GM21576 (cell line): ENCODE measurements around the gene COL2A1.

Source experiments
- ATAC-seq: cut with Tn5 transposase; IDR thresholded peaks from one replicate; pipeline ENCODE4 v1.9.1; 2021; ENCODE audit warnings: mild to moderate bottlenecking, moderate library complexity; ENCODE audit not compliant: unreplicated experiment

The COL2A1 gene

DNA sequence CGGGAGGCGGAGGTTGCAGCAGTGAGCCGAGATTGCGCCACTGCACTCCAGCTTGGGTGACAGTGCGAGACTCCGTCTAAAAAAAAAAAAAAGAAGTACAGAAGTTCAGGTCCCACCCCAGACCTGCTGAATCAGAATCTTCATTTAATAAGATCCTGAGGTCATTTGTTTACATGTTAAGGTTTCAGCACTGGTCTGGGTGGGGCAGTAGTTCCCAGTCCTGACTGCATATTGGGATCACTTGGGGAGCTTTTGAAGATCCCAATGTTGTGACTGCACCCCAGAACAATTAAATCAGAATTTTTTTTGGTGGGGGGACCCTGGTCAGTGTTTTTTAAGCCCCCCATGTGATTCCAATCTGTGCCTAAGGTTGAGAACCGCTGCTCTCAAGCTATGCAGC lies 11.7 kb upstream of the COL2A1 start:
- no peak for ATAC-seq

DNA sequence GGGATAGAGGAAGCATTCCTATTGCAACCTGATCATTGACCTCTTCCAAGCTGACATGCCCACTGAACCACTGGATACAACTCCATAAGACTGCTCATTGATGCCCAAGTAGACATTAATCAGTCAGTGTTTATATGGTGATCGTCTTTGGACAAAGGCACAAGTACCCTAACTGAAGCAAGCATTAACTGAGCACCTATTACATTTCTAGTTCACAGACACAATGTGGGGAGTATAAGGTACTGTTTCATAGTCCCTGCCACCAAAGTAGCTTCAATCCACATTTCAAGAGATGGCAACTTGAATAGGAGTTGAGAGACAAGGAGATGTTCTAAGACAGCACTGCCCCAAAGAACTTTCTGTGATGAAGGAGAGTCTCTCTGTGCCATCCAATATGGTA lies 10.9 kb upstream of the COL2A1 start:
- no peak for ATAC-seq

DNA sequence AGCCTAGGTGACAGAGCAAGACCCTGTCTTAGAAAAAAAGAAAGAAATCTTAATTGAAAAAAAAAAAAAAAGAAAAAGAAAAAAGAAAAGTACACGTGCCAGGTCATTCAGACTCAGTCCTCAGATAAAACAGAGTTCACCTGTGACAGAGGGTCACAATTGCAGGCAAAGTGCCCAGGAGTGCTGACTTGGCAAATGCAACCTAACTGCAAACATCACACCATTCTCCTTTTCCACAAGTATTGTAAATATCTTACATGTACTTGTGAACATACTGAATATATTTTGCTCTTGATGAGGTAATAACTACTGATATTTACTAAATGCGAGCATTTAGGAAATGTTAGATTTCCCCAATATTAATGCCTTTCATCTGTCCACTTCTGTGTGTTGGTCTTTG lies 9.0 kb upstream of the COL2A1 start:
- ATAC-seq: no peak

DNA sequence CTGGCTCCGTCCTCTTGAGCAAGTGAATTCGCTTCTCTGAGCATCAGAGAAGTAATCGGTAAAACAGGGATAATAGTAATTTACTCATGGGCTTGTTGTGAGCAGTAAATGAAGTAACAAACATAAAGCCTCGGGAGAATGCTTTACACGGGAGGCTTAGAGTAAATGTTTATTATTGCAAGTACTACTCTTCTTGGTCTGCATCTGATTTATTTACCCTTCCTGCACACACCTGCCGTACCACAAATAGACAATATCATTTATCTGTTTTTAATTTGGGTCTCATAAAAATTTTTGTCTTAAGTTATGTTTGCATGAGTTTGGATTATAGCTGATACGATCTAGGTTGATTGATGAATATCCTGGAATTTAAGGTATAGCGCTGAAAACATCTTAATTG lies 7.8 kb upstream of the COL2A1 start:
- no peak for ATAC-seq

DNA sequence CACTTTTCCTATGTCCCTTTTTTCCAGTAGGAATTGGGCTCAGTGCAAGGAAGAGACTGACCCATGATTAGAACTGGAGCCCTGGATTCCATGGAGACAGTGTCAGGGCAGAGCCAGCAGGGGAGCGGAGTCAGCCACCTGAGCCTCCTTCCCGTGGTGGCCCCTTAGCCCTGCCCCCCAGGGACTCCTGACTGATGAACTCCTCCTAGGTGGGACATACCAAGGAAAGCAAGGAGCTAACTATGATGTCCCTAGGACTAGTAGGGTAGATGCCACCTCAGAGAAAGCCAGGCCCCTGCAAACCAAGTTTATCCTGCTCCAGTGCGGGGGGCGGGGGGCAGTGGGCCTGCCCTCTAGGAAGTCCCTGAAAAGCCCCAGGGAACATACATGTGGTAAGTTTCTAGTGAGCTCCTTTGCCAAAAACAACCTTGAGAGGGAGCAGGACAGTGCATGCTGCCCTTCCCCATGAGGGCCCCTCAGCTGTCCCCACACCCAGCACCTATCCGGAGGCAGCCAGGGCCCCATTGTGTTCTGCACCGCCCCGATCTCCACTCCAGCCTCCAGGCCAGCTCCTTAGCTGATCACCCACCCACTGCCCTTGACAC lies 6.2 kb upstream of the COL2A1 start:
- no peak for ATAC-seq

DNA sequence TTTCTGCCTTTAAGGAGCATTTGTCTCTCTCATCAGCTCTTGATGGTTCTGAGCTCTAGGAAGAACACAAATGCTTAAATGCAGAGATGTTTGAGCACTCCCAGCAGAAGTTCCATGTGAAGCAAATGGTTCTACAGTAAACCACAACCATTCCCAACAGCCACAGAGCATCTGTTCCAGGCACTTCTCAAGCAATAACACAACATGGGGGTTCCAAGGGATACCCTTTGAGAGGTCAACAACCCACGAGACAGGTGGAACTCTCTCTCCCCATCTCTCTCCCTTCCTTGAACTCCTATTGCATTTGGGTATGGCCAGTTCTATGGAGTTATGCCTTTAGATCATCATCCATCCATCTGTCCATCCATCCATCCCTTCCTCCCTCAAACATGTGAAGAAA lies 5.2 kb upstream of the COL2A1 start:
- no peak for ATAC-seq

DNA sequence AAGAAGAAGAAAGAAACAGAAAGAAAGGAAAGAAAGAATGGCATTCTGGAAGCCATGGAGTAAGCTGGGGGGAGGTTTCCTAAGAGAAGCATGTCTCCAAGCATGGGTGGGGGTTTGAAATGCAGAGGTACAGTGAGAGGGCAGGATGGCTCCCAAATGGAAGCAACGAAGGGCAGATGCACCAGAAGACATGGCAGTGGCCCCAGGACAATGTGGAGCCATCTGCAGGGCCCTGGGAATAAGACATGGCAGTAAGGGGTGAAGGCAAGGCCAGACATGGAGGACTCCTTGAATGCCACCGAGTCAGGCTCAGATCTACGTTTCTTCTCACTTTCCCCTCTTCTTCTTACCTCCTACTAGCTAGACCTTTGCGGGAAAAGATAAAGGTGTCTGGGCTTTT lies 4.7 kb upstream of the COL2A1 start:
- ATAC-seq: no peak

DNA sequence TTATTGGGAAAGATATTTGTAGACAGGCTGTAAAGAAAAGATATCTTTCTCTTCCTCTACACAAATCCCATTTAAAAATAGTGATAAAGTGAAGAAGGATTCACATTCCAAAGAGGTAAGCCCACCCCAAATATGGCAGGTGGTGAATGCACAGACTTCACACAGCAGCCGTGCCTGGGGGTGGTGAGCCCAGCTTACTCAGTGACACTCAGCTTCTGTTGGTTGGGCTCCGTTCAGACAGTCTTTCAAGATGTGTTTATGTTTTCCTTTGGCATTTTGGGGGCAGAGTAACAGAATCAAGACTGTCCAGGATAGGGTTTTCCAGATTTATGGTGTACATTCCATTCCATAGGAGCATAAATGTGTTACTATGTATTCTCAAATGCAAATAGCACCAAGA lies 4.1 kb upstream of the COL2A1 start:
- no peak for ATAC-seq

DNA sequence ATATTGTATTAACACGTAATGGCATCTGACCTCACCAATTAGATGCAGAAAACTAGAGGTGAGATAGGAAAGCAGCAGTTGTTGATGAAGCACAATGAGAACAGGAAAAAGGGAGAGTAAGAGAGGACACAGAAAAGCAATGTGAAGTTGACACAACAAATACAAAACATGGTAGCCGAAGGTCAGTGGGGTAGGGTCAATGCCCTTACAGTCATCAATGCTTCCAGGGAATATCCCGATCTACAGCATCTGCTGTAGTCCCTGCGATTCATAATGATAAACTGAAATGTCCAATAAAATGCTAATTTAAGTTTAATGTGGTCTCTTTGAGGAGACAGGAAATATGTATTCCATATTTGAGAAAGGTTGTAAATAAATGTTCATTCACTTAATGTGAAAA lies 2.9 kb upstream of the COL2A1 start:
- no peak for ATAC-seq

DNA sequence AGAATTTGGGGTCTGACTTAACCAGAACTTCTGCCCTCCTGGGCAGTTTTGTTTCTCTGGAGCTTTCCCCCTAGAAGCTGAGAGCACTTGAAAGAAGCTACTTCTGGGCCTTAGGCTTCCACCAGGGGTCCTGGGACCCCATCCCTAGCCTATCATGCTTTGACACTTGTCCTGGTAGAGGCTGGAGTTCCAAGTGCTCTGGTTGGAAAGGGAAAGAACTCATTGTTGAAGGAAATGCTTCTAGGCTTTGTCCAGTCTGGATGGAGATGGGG lies 1.4 kb upstream of the COL2A1 start:
- no peak for ATAC-seq

DNA sequence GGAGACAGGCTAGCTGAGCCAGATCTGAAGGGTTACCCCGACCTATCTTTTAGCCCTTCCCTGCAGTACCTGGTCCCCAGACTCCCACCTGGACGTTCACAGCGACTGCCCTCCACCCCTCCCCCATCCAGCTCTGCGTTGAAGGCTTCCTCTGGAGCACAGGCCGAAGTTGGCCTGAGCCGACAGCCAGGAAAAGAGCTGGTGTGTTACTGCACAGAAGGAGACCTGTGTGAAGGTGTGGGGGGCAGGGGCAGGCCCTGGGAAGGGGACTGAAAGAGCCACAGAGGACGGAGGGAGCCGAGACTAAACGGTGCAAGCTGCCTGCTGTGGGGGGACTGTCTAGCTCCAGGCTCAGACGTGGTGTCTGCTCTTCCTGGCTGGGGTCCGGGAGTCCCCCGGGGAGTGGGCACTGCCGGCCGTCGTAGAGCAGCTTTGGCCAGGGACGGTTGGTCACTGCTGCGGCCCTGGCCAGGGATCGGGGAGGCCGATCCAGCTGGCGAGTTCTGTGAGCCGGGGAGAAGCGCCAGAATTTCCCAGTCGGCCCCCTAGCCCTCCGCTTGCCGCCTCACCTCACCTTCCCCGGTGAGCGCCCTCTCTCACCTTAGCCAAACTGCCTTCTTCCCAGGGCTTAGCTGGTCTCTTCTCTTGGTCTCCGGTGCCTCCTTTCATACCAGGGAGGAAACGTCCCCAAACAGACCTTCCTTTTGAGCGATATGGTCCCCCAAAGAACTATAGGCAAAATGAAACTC lies 899 bp upstream of the COL2A1 start:
- ATAC-seq: no peak

DNA sequence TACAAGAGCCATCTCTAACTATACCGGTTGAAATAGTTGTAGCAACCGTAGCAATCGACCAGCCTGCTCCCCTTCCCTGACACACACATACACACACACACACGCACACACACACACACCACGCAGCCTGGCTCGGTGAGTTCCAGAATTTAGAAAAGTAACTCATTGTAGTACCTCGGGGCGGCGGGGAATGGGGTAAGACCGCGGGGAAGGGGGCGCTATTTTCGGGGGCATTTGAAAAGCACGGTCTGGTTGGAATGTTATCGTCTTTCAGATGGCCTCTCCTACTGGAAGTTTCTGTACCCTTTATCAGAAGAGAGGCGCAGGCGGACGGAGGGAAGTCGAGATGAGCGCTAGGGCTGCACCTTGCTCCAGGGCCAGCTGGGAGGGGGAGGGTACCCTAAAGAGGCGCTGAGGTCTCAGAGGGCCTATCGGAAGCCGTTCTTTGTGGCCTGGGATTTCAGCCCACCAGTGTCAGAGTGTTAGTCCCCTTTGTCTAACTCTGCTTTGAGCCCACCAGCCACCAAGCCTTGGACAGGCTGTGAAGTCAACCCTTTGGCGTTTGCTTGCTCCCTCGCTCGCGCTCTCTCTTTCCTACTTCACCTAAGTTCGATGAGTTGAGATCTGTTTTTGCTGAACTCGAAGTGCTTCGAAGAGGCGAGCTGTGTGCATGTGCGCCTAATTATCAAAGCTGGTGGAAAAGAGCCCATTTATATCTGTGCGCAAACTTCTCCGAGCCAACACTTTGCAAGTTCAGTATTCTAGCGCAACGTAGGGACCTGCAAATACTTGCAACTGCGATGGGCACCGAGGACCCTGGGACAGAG lies 837 bp downstream of the COL2A1 start:
- ATAC-seq: no peak

DNA sequence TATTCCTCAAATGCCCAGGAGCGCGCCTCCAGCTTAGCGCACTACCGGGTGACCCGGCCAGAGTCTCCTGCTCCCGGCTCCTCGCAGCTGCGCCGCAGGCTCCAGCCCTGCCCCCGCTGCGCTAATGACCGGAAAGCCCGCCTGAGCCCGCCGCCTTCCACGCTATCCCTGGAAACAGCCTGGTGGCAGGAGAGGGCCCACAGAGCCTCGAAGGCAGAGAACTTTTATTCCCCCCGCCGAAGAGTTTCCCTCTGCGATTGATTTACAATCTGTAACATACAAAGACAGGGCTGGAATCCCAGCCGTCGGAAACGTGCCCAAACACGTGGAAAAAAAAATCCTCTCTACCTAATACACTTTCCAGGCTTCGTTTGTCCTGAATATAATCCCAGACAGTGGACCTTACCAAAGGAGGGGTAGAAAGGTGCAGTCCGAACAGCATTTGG lies 1.5 kb downstream of the COL2A1 start:
- ATAC-seq: no peak

DNA sequence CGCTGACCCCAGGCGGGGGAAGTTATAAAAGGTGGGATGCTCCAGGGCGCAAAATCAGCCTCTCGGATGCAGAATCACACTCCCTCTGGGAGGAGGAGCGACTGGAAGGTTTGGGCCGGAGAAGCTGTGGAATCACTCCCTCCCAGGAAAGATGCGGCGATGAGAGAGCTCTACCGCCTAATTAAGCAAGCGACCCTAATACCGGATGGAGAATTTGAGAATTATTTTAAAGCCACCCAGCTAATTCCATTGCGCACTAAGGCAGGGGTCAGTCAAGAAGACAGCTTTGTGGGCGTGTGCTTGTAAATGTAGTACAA lies 1.9 kb downstream of the COL2A1 start:
- no peak for ATAC-seq

DNA sequence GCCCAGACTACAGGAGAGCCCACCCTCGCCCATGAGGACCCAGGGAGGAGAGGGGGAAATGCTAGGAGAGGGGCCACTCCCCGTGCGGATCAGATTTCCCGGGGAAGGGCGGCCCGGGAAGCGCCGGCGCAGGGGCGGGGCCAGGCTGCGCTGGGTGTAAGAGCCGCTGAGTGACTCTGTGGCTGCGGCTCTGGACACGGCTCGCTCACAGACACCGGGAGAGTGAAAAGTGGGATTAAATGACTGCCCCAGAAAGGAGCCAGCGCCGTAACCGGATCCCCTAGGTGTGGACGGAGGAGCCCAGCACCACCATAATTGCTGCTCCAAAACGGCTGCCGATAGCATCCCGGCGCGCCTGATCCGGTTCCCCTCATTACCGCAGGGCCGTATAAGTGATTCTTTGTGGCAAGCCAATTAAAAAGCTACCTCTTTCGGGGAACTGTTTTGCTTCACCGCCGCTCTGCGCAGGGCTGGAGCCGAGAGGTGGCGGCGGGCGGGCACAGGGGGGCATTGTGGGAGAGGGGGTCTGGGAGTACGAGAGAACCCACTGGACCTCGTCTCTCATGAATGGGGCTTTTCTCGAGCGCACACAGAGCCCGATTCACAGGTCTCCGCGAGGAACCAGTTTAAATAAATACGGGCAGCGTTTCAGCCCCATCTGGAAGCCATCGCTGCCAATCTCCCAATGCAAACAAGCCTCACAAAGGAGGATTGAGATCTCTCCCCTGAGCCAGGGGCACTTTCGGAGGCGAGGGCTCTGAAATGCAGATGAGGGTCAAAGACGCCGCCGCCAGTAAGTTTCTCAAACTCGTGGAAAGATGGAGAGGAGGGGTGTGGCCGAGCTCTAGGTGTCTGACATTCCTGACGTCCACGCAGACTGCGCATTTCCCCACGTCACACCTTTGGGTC lies 2.5 kb downstream of the COL2A1 start:
- no peak for ATAC-seq

DNA sequence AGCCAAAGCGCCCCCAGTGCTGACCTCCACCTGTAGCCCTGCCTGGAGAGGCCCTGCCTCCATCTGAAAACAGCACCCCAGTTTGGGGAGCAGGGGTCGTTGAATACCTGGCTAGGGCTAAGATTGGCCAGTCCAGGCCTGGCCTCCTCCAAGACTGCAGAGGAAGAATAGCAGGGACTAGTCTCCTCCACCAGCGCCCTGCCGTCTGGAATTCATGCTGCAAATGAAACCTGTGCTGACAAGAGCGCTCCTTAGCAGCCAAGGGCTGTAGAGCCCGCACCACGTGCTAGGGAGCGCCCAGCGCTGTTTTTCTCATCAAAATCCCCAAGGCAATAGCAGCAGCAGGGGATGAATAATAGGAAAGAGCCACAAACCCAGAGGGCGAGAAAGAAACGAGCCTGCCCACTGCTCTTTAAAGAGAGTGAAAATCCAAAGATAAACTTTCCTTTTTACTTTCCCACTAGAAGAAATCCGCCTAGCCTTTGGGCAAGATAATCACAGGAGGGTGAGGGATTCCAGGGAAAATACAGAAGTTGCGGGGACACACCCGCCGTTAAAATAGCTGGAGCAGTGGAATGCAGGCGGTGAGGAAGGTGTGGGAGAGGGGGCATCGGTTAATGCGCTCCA lies 3.3 kb downstream of the COL2A1 start:
- no peak for ATAC-seq

DNA sequence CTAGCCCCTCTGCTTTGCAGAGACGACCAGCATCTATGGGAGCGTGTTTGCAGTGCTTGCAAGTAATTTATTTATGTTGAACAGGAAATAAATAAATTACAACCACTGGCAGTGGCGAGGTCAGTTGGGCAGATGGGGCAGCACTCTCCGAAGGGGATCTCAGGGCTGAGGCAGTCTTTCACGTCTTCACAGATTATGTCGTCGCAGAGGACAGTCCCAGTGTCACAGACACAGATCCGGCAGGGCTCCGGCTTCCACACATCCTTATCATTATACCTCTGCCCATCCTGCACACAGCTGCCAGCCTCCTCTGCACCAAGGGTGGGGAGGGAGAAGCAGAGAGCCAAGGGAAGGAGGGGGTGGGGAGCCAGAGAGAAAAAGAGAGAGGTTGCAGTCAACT lies 4.5 kb downstream of the COL2A1 start:
- no peak for ATAC-seq

DNA sequence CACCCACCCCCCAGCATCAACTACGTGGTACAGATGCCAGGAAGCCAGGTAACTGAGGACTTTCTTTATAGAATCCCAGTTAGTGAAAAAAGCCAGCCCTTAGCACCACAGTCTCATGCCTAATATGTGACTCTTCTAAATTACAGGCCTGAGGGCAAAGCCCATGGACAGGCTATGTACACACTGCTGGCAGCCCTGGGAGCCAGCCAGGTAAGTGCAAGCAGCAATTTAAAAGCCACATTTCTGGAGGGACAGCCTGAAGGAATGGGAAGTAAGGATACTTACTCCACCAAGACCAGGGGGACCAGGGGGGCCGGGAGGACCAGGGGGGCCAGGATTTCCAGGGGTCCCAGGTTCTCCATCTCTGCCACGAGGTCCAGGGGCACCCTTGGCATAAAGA lies 7.0 kb downstream of the COL2A1 start:
- no peak for ATAC-seq

DNA sequence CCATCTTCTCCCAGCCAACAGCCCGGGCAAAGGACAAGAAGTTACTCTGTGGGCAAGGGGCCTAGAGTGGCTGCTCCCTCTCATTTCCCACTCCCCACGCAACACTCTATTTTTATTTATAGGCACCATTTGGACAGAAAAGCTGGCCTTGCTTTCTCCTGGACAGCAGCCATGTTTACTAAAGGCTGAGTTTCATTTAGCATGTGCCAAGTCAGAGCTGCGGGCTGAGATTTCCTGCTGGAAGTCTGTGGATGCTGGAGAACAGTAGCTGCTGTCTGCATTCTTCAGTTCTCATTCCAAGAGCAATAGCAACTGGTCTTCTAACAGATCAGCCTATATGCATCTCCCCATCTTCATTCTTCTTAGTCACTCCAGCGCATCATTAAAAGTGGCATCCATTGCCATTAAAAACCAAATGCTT lies 8.3 kb downstream of the COL2A1 start:
- no peak for ATAC-seq

DNA sequence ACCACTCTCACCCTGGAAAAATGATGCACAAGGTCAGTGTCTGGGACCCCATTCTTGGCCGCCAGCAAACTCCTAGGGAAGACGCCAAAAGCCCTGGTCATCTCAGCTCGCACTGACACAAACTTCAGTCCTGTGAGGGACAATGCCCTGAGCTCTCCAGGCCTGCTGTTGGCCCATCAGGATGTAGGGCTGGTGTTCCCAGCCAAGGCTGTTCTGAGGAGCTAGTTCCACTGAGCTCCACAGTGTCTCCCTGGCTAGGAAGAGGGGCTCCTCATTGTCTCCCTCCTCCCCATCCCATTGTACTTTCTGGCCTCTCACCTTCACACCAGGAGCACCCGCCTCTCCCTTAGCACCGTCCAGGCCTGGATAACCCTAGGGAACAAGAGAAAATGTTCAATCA lies 10.8 kb downstream of the COL2A1 start:
- ATAC-seq: no peak

DNA sequence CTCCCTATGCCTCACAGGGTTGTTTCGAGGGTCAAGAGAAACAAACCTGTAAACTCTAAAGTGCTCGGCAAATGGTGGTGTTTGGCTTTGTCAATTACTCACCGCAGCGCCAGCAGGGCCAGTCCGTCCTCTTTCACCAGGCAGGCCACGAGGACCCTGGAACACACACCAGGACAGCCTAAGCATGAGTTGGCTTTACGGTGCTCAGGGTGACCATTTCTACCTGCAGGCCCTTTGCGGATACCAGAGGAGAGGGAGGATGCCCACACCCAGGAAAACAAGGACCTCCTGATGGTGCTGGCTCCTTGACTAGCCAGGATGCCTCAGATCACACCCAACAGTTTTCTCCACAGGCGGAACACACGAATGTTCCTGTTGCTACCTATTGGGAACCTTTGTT lies 11.5 kb downstream of the COL2A1 start:
- no peak for ATAC-seq
